OCI-LY7 (cell line): ENCODE measurements around the gene FASTKD1. TPM values are rescaled to one million over a fixed set of nuclear protein-coding genes. Genes with fewer than 3 reads are reported as not detected.

Source experiments
- BruUV-seq: library from RNA; stranded (reverse); fragments of 400-500 nt; replicated peaks from 2 replicates; lab custom pipeline; 2021; lab: Mats Ljungman, UMichigan
- CTCF ChIA-PET: fragments of 300-600 bp; sonication (Branson Sonifier 250); formaldehyde crosslinking; loops from one replicate; lab custom pipeline; 2022; ENCODE audit warnings: antibody characterized with exemption; ENCODE audit not compliant: unreplicated experiment; lab: Charles Lee
- POLR2A ChIA-PET: fragments of 300-600 bp; sonication (Branson Sonifier 250); formaldehyde crosslinking; loops from one replicate; lab custom pipeline; 2022; ENCODE audit warnings: antibody characterized with exemption; lab: Charles Lee
- DNase-seq: peaks from one replicate; pipeline ENCODE4 v3.0.0-alpha.2; 2015; ENCODE audit warnings: low spot score
- H2AFZ ChIP-seq: fragments of 200-600 bp; sonication (generic), shearing (Covaris generic); 2 replicates; pipeline ENCODE4 v1.6.1; 2014; ENCODE audit warnings: mild to moderate bottlenecking, antibody characterized with exemption, low read length, moderate library complexity
- H3K27ac ChIP-seq: fragments of 200-600 bp; sonication (generic); 2 replicates; pipeline ENCODE4 v1.5.1; 2014; ENCODE audit warnings: mixed run types, low read depth, mild to moderate bottlenecking, moderate library complexity, low read length, inconsistent platforms; ENCODE audit not compliant: poor library complexity, severe bottlenecking
- H3K36me3 ChIP-seq: fragments of 200-600 bp; sonication (generic); 2 replicates; pipeline ENCODE4 v1.6.1; 2014; ENCODE audit warnings: mild to moderate bottlenecking, antibody characterized with exemption, low read length, moderate library complexity, mixed read lengths; ENCODE audit not compliant: insufficient read depth
- H3K4me1 ChIP-seq: fragments of 200-600 bp; sonication (generic); 2 replicates; pipeline ENCODE4 v1.5.1; 2014; ENCODE audit warnings: mild to moderate bottlenecking, low read length; ENCODE audit not compliant: insufficient read depth, poor library complexity, severe bottlenecking
- H3K4me2 ChIP-seq: fragments of 200-600 bp; sonication (generic); 2 replicates; pipeline ENCODE4 v1.6.1; 2014; ENCODE audit warnings: mild to moderate bottlenecking, low read length
- H3K4me3 ChIP-seq: fragments of 200-600 bp; sonication (generic); 2 replicates; pipeline ENCODE4 v1.5.1; 2014; ENCODE audit warnings: mild to moderate bottlenecking, low read depth, low read length; ENCODE audit not compliant: poor library complexity, severe bottlenecking
- H3K79me2 ChIP-seq: fragments of 200-600 bp; sonication (generic); 2 replicates; pipeline ENCODE4 v1.6.1; 2016; ENCODE audit warnings: low read depth, mild to moderate bottlenecking, low read length, moderate library complexity, mixed read lengths; ENCODE audit not compliant: insufficient read depth
- H3K9me2 ChIP-seq: fragments of 200-600 bp; sonication (generic); 2 replicates; pipeline ENCODE4 v1.6.1; 2016; ENCODE audit warnings: mild to moderate bottlenecking, low read length, mixed read lengths; ENCODE audit not compliant: insufficient read depth
- H3K9me3 ChIP-seq: fragments of 200-600 bp; sonication (generic); 2 replicates; pipeline ENCODE4 v1.6.1; 2014; ENCODE audit warnings: mild to moderate bottlenecking, mixed run types, low read length, mixed read lengths
- H4K20me1 ChIP-seq: fragments of 200-600 bp; sonication (generic); 2 replicates; pipeline ENCODE4 v1.6.1; 2014; ENCODE audit warnings: mild to moderate bottlenecking, antibody characterized with exemption, low read length, moderate library complexity, mixed read lengths; ENCODE audit not compliant: insufficient read depth
- EZH2phosphoT487 ChIP-seq: fragments of 200-600 bp; sonication (generic); IDR thresholded peaks from 2 replicates; pipeline ENCODE4 v1.6.1; 2018; ENCODE audit warnings: low read depth, borderline replicate concordance, mild to moderate bottlenecking, mixed run types, antibody characterized with exemption, low read length, moderate library complexity, mixed read lengths
- intact Hi-C: fragments of 100-400 bp; cut with micrococcal nuclease; formaldehyde crosslinking; loops from one replicate; pipeline ENCODE4 v1.10.0; 2022; ENCODE audit not compliant: unreplicated experiment
- total RNA-seq, 2 experiments: library from RNA; depleted of rRNA in 1 of 2; stranded (reverse); fragments of >200 nt in 1 of 2; shearing (Covaris generic) in 1 of 2; gene quantifications; 2 replicates each; pipeline ENCODE4 v1.2.3, GENCODE V29; 2014 to 2022
- TF ChIP-seq, protein P1 (sequence below): fragments of 200-600 bp; sonication (generic); conservative IDR thresholded peaks from 2 replicates; pipeline ENCODE4 v1.5.1; 2014; ENCODE audit warnings: mild to moderate bottlenecking, antibody characterized with exemption, low read length, moderate library complexity, mixed read lengths

FASTKD1 gene
- total RNA-seq, 2 experiments from 2014 or later: 34.6 to 54.9 TPM

DNA sequence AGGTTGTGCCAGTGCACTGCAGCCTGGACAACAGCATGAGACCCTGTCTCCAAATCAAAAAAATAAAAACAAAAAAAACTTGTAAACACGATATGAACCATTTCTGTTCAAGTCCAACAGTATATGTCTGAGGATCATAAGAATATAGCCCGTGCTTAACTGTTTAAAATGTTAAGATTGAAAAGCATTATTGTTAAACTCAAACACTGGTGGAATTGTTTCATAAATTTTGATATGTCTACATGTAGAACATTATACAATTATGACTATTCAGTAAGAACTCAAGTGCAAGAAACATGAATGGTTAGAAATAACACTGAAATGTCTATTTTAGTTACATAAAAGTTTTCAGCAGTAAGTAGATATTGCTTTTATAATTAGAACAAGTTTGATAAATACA is 40.2 kb upstream of the FASTKD1 start:
- Histone ChIP-seq H3K9me2 (no peaks in the 10 kb centered on the region), H3K9me3 (no peaks in the 10 kb centered on the region; the same call in 1 of the 2 replicates), H3K4me2 (no peak overlapping the region), H3K36me3 (peaks cover 96% of the 10 kb centered on the region), H3K79me2 (peaks cover 9% of the 10 kb centered on the region), H4K20me1 (no peaks in the 10 kb centered on the region), H3K4me1 (no peaks in the 10 kb centered on the region), H3K4me3 (no peak overlapping the region), H3K27ac (no peak overlapping the region), H2AFZ (no peak overlapping the region)
- BruUV-seq: no TSS peak
- intact Hi-C loops: no loop called here
- ChIA-PET POLR2A (interaction anchor here (0.8 to 1.1 kb wide), 2 partner anchors 26 to 74 kb away, joined by 3 to 4 read pairs; no protein-coding TSS in a partner anchor), CTCF (no interaction called here)
- no peak for DNase-seq
- TF ChIP-seq, protein P1, sequence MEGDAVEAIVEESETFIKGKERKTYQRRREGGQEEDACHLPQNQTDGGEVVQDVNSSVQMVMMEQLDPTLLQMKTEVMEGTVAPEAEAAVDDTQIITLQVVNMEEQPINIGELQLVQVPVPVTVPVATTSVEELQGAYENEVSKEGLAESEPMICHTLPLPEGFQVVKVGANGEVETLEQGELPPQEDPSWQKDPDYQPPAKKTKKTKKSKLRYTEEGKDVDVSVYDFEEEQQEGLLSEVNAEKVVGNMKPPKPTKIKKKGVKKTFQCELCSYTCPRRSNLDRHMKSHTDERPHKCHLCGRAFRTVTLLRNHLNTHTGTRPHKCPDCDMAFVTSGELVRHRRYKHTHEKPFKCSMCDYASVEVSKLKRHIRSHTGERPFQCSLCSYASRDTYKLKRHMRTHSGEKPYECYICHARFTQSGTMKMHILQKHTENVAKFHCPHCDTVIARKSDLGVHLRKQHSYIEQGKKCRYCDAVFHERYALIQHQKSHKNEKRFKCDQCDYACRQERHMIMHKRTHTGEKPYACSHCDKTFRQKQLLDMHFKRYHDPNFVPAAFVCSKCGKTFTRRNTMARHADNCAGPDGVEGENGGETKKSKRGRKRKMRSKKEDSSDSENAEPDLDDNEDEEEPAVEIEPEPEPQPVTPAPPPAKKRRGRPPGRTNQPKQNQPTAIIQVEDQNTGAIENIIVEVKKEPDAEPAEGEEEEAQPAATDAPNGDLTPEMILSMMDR: no peak
- TF ChIP-seq EZH2phosphoT487: no peak

DNA sequence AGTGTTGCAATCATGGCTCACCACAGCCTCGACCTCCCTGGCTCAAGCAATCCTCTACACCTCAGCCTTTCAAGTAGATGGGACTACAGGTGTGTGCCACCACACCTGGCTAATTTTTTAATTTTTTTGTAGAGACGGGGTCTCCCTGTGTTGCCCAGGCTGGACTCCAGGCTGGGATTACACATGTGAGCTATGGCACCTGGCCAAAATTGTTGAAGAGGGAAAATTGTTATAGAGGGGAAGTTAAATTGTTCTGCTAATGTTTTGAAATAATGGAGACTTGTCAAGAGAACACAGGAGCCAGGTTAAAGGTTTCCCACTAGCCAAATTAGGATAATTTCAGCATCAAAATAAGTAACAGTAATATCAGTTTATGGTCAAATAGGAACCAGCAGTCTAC is 35.6 kb upstream of the FASTKD1 start:
- Histone ChIP-seq H3K9me2 (no peaks in the 10 kb centered on the region), H4K20me1 (no peaks in the 10 kb centered on the region), H2AFZ (no peak overlapping the region), H3K27ac (no peak overlapping the region), H3K4me3 (no peak overlapping the region), H3K4me2 (no peak overlapping the region), H3K79me2 (peaks cover 5% of the 10 kb centered on the region), H3K36me3 (peaks cover 99% of the 10 kb centered on the region), H3K9me3 (no peaks in the 10 kb centered on the region), H3K4me1 (no peaks in the 10 kb centered on the region)
- intact Hi-C loops: no loop called here
- TF ChIP-seq, protein P1: no peak
- TF ChIP-seq EZH2phosphoT487: no peak
- no peak for DNase-seq
- ChIA-PET POLR2A (no interaction called here), CTCF (no interaction called here)
- BruUV-seq: no TSS peak

DNA sequence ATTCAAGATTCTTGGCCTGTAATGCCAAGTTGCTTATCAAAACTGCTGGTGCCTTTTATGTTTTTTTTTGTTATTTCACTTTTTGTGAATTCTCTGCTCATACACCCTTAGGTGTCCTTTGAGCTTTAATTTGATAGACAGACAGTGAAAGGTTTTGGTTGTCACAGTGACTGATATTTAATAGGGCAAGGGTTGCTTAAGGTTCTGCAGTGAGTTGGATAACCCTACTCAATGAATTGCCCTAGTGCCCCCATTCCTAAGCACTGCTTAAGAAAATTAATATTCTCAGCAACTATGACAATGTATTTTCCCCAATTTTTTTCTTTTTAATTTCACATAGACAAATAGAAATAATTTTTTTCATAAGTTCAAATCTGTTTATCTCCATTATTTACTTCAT is 25.9 kb upstream of the FASTKD1 start:
- Histone ChIP-seq H3K4me3 (no peak overlapping the region), H4K20me1 (peaks cover 21% of the 10 kb centered on the region), H3K4me1 (no peaks in the 10 kb centered on the region), H3K36me3 (peaks cover 31% of the 10 kb centered on the region), H3K79me2 (peaks cover 97% of the 10 kb centered on the region), H3K9me3 (no peaks in the 10 kb centered on the region), H3K4me2 (no peak overlapping the region), H3K27ac (no peak overlapping the region), H2AFZ (no peak overlapping the region), H3K9me2 (no peaks in the 10 kb centered on the region)
- intact Hi-C loops: no loop called here
- CTCF ChIA-PET: no interaction called here
- POLR2A ChIA-PET: interaction anchor here (0.5 to 1.2 kb wide), 5 partner anchors 14 to 1208 kb away, joined by 3 to 4 read pairs (median 3); partner anchors contain the start of gene FASTKD1
- TF ChIP-seq, protein P1: no peak
- no peak for TF ChIP-seq EZH2phosphoT487
- no peak for DNase-seq
- BruUV-seq: no TSS peak
